PFSK-1 (cell line): ENCODE measurements around the gene PPP2R2C.

Experiments used
- FOXP2 ChIP-seq: optimal IDR thresholded peaks from 2 replicates; pipeline ENCODE3; 2011; ENCODE audit warnings: borderline replicate concordance, control low read depth, inconsistent platforms; ENCODE audit not compliant: insufficient read depth; ENCODE audit errors: extremely low read length, extremely low read depth
- POLR2AphosphoS5 ChIP-seq: IDR thresholded peaks from 2 replicates; pipeline ENCODE4 v1.6.1; 2012; ENCODE audit warnings: low read depth, mild to moderate bottlenecking, control low read depth, low read length, moderate library complexity
- SIN3A ChIP-seq: IDR thresholded peaks from 2 replicates; pipeline ENCODE4 v1.6.1; 2012; ENCODE audit warnings: mild to moderate bottlenecking, low read length, moderate library complexity, borderline replicate concordance; ENCODE audit not compliant: insufficient read depth
- TAF1 ChIP-seq: IDR thresholded peaks from 2 replicates; pipeline ENCODE4 v1.6.1; 2012; ENCODE audit warnings: low read length, control low read depth, borderline replicate concordance; ENCODE audit not compliant: insufficient read depth
- TF ChIP-seq, protein P1 (sequence below), 2 experiments: IDR thresholded peaks; 2 replicates each; pipeline versions ENCODE4 v1.6.1 to v1.8.0; 2011 to 2012; ENCODE audit warnings: low read depth in 2 of 2, low read length in 2 of 2, control low read depth in 1 of 2, inconsistent platforms in 1 of 2, mild to moderate bottlenecking in 1 of 2, moderate library complexity in 1 of 2; ENCODE audit not compliant: insufficient read depth in 1 of 2

Gene PPP2R2C

GRCh38 chr4:6332042-6332668, 140.3 kb downstream of the PPP2R2C start:
- TF ChIP-seq TAF1: no peak
- TF ChIP-seq SIN3A: no peak
- no peak for TF ChIP-seq FOXP2
- TF ChIP-seq, protein P1, sequence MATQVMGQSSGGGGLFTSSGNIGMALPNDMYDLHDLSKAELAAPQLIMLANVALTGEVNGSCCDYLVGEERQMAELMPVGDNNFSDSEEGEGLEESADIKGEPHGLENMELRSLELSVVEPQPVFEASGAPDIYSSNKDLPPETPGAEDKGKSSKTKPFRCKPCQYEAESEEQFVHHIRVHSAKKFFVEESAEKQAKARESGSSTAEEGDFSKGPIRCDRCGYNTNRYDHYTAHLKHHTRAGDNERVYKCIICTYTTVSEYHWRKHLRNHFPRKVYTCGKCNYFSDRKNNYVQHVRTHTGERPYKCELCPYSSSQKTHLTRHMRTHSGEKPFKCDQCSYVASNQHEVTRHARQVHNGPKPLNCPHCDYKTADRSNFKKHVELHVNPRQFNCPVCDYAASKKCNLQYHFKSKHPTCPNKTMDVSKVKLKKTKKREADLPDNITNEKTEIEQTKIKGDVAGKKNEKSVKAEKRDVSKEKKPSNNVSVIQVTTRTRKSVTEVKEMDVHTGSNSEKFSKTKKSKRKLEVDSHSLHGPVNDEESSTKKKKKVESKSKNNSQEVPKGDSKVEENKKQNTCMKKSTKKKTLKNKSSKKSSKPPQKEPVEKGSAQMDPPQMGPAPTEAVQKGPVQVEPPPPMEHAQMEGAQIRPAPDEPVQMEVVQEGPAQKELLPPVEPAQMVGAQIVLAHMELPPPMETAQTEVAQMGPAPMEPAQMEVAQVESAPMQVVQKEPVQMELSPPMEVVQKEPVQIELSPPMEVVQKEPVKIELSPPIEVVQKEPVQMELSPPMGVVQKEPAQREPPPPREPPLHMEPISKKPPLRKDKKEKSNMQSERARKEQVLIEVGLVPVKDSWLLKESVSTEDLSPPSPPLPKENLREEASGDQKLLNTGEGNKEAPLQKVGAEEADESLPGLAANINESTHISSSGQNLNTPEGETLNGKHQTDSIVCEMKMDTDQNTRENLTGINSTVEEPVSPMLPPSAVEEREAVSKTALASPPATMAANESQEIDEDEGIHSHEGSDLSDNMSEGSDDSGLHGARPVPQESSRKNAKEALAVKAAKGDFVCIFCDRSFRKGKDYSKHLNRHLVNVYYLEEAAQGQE (IDR thresholded peaks at IDR 0.05; ENCODE audit: insufficient read depth in 1 of 2, low read depth in 2 of 2, low read length in 2 of 2): peak in 1 of 2 experiments; percentile 55; a peak in 2 of 4 replicates
- TF ChIP-seq POLR2AphosphoS5: no peak

DNA sequence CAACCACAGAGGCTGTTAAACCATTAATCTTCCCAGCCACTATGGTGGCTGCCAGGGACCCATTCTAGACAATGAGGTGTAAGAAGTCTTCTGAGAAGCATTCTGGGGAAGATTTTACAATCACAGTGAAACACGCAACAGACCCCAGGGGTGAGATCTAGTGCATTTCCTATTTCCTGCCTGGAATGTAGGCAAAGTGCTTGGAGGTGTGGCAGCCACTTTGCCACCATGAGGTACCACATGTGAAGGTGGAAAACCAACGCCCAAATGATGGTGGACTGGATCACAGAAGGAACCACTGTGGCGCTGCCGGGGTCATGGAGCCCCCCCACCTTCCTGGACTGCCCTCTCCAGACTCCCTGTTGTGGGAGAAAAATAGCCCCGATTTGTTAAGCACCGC, 140.9 kb downstream of the PPP2R2C start:
- no peak for TF ChIP-seq POLR2AphosphoS5
- TF ChIP-seq FOXP2: no peak
- TF ChIP-seq SIN3A: no peak
- TF ChIP-seq TAF1: no peak

DNA sequence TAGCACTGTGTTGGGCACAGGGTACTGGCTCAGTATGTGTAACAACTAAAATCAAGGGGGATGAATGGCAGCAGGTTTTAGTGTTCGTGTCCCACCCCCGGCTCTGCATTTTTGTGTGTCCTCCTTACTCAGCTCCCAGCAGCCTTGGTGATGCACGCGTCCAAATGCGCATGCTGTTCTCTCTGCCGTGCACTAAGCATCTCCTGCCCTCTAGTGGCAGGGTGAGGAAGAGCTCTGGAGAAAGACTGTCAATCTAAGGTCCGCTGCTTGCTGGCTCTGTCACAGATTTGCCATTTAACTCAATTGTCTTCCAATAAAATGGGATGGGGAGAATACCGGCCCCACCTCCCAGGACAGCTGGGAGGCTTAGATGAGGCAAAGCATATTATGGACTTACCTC, 141.4 kb downstream of the PPP2R2C start:
- no peak for TF ChIP-seq FOXP2
- TF ChIP-seq POLR2AphosphoS5: no peak
- TF ChIP-seq TAF1: no peak
- TF ChIP-seq SIN3A: no peak
- TF ChIP-seq, protein P1 (IDR thresholded peaks at IDR 0.05; ENCODE audit: insufficient read depth in 1 of 2, low read depth in 2 of 2, low read length in 2 of 2): no peak

DNA sequence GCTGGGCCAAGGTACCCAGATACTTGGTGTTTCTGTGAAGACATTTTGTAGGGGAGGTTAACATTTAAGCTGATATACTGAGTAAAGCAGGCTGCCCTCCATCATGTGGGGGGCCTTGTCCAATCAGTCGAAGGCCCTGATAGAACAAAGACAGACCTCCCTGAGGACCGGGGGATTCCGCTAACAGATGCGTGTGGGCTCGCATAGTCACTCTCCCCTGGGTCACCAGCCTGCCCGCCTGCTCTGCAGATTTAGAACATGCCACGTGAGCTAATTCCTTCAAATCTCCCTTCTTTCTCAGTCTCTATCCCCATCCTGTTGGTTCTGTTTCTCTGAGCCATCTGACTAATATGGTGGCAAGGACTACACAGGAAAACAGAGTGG, 142.0 kb downstream of the PPP2R2C start:
- TF ChIP-seq SIN3A: no peak
- no peak for TF ChIP-seq POLR2AphosphoS5
- TF ChIP-seq FOXP2: no peak
- TF ChIP-seq, protein P1 (IDR thresholded peaks at IDR 0.05; ENCODE audit: insufficient read depth in 1 of 2, low read depth in 2 of 2, low read length in 2 of 2): no peak

- TF ChIP-seq TAF1 (no peak), FOXP2 (no peak), SIN3A (no peak), POLR2AphosphoS5 (no peak)
- TF ChIP-seq, protein P1 (IDR thresholded peaks at IDR 0.05; ENCODE audit: insufficient read depth in 1 of 2, low read depth in 2 of 2, low read length in 2 of 2): no peak
Observed at GRCh38 chr4:6329478-6330383, 142.7 kb downstream of the PPP2R2C start.
